ENCODE measurements around the gene BANF2. TPM values are rescaled to one million over a fixed set of nuclear protein-coding genes. Genes with fewer than 3 reads are reported as not detected.

BANF2 gene
- total RNA-seq, 2 donors from 2014 or later, result 1.9 TPM; not detected in 1

DNA sequence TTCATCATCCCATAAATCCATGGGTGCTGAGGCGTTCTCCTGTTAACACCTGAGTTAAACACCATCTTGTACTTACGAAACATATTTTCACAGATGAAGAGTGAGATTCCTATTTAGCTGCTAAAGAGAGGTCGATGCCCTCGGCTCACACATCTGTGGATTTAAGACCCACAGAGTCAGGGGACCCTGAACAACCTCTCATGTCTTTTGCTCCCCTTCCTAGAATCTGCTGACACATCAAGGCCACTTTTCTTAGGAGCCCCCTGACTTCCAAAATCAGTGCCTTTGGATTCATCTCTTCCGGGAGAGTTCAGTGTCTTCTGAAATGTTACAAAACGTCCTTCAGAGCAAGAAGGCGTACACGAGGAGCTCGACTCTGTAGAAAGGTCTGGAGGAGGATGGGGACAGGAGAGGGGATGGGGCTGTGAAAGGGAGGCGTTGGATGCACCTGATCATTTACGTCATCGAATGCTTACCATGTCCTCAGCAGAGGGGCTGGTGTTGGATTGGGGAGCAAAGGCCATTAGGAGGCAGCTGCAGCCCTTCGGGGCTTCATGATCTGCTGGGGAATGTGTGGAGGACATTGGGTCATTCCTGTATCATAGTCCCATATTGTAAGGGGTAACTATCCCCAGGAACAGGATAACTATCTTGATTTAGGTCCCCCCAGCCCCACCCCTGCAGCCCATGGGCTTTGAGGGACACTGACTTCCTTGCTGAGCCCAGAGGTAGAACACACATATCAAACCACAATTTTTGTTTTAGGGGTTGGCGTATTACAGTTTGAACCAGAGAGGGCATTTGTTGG, 22.9 kb downstream of the BANF2 start:
- no peaks in the 10 kb centered on the region for H3K9me3 ChIP-seq
- H3K36me3 ChIP-seq, result no peaks in the 10 kb centered on the region
- no peak overlapping the region for H3K27ac ChIP-seq
- TF ChIP-seq POLR2AphosphoS5 (IDR thresholded peaks at IDR 0.05) (no peak), CTCF (IDR thresholded peaks at IDR 0.05) (no peak), POLR2A (IDR thresholded peaks at IDR 0.05) (no peak)
- no peaks in the 10 kb centered on the region for H3K27me3 ChIP-seq (replicated peaks; ENCODE audit: insufficient read depth)
- intact Hi-C loops (cut with DNase I), result no loop called here
- no peak for DNase-seq (ENCODE audit: low spot score)
- H3K4me1 ChIP-seq (replicated peaks), result no peaks in the 10 kb centered on the region
- H3K4me3 ChIP-seq, result no peak overlapping the region
- WGBS, result 85% methylated on average over 14 of the region's 14 CpGs

GRCh38 chr20:17723301-17723691, 23.5 kb downstream of the BANF2 start:
- intact Hi-C loops (cut with DNase I), result no loop called here
- no peaks in the 10 kb centered on the region for H3K27me3 ChIP-seq (replicated peaks; ENCODE audit: insufficient read depth)
- WGBS, result over 99% methylated on average over 5 of the region's 5 CpGs
- DNase-seq (ENCODE audit: low spot score), result no peak
- no peak overlapping the region for H3K27ac ChIP-seq
- no peaks in the 10 kb centered on the region for H3K36me3 ChIP-seq
- H3K9me3 ChIP-seq, result no peaks in the 10 kb centered on the region
- H3K4me1 ChIP-seq (replicated peaks), result no peaks in the 10 kb centered on the region
- no peak overlapping the region for H3K4me3 ChIP-seq
- TF ChIP-seq POLR2A (IDR thresholded peaks at IDR 0.05) (no peak), CTCF (IDR thresholded peaks at IDR 0.05) (no peak), POLR2AphosphoS5 (IDR thresholded peaks at IDR 0.05) (no peak)

DNA sequence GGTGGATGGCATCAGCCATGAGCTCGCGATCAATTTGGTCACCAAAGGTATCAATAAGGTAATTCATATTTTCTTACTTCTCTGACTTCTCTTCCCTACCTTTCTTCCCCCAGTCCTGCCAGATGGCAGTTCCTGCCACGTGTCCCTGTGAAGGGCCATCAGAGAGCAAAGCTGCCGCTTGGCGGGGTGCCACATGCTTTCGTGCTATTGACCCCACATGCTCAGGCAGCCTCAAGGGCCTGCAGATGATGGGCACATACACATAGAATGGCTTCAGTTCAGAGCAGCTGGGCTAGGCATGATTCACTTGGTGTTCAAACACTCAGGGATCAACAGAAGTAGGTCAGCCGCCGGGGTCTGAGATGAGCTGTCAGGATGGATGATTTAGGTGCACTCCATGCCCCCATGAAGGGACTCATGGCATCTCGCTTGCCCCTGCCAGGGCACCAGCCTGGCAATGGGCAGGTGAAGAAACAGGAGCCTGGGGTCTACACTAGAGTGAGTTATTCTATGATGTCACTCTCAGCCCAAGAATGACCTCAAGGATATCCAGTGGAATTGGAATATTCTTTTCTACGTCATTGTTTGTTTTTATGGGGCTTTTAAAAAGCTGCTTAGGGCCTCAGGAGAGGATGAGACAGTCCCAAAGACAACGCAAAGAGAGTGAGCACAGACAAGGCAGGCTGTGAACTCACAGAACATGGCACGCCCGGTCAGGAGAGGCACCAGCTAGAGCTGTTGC, 25.5 kb downstream of the BANF2 start:
- no peak for DNase-seq (ENCODE audit: low spot score)
- intact Hi-C loops (cut with DNase I), result no loop called here
- no peaks in the 10 kb centered on the region for H3K9me3 ChIP-seq
- H3K27ac ChIP-seq, result no peak overlapping the region
- no peaks in the 10 kb centered on the region for H3K27me3 ChIP-seq (replicated peaks; ENCODE audit: insufficient read depth)
- TF ChIP-seq POLR2A (IDR thresholded peaks at IDR 0.05) (no peak), CTCF (IDR thresholded peaks at IDR 0.05) (no peak), POLR2AphosphoS5 (IDR thresholded peaks at IDR 0.05) (no peak)
- no peak overlapping the region for H3K4me3 ChIP-seq
- WGBS, result 85% methylated on average over 13 of the region's 13 CpGs
- no peaks in the 10 kb centered on the region for H3K36me3 ChIP-seq
- H3K4me1 ChIP-seq (replicated peaks), result no peaks in the 10 kb centered on the region

DNA sequence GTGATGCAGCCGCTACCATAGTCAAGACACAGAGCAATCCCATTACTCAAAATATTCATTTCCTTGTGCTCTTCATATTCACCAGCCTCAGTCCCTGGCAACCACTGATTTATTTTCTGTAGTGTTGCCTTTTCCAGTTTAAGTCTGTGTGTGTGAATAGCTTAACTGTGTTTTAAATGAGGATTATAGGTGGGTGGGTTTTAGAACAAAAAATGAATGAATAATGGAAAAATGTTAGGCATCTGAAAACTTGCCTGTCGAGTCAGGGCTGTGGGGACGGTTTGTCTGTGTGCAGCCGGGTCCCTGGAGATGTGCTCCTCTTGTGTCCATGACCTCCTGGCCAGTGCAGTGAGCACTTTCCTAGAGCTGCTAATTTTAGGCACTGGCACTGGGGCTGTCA, 27.1 kb downstream of the BANF2 start:
- TF ChIP-seq POLR2A (IDR thresholded peaks at IDR 0.05) (no peak), POLR2AphosphoS5 (IDR thresholded peaks at IDR 0.05) (no peak), CTCF (IDR thresholded peaks at IDR 0.05) (no peak)
- no peak for DNase-seq (ENCODE audit: low spot score)
- no peaks in the 10 kb centered on the region for H3K9me3 ChIP-seq
- H3K4me3 ChIP-seq, result no peak overlapping the region
- no peaks in the 10 kb centered on the region for H3K27me3 ChIP-seq (replicated peaks; ENCODE audit: insufficient read depth)
- H3K27ac ChIP-seq, result no peak overlapping the region
- 71% methylated on average over 4 of the region's 4 CpGs for WGBS
- intact Hi-C loops (cut with DNase I), result no loop called here
- no peaks in the 10 kb centered on the region for H3K4me1 ChIP-seq (replicated peaks)
- no peaks in the 10 kb centered on the region for H3K36me3 ChIP-seq

All from prostate gland (tissue), 2 donors.